Caco-2 (cell line): Measurements from ENCODE around the gene RSPH6A. TPM values are rescaled to one million over a fixed set of nuclear protein-coding genes. Genes with fewer than 3 reads are reported as not detected.

Source experiments
- BruUV-seq: library from RNA; stranded (reverse); fragments of 400-500 nt; replicated peaks from 2 replicates; lab custom pipeline; 2021; lab: Mats Ljungman, UMichigan
- CTCF ChIA-PET: fragments of 300-600 bp; sonication (Branson Sonifier 250); formaldehyde crosslinking; loops from one replicate; lab custom pipeline; 2022; ENCODE audit warnings: antibody characterized with exemption; lab: Charles Lee
- POLR2A ChIA-PET: fragments of 300-600 bp; sonication (Branson Sonifier 250); formaldehyde crosslinking; loops from one replicate; lab custom pipeline; 2022; ENCODE audit warnings: antibody characterized with exemption; lab: Charles Lee
- DNase-seq, 2 experiments: peaks; one replicate each; pipeline versions ENCODE4 v3.0.0 to v3.0.0-alpha.2; 2020 to 2022
- H3K27me3 ChIP-seq: replicated peaks from 2 replicates; pipeline ENCODE4 v1.6.0; 2011; ENCODE audit warnings: low read length; ENCODE audit not compliant: control insufficient read depth, insufficient read depth
- H3K36me3 ChIP-seq: 2 replicates; pipeline ENCODE4 v1.5.1; 2011; ENCODE audit warnings: low read length; ENCODE audit not compliant: control insufficient read depth, insufficient read depth
- H3K4me1 ChIP-seq: fragments of 250-450 bp; sonication (Bioruptor Pico); 2 replicates; pipeline ENCODE4 v1.5.1; 2020; ENCODE audit warnings: mild to moderate bottlenecking
- H3K4me3 ChIP-seq: 2 replicates; pipeline ENCODE4 v1.5.1; 2011; ENCODE audit warnings: low read depth, mild to moderate bottlenecking, control low read depth, low read length
- H3K9me3 ChIP-seq: fragments of 250-450 bp; sonication (Bioruptor Pico); 2 replicates; pipeline ENCODE4 v1.5.1; 2020; ENCODE audit warnings: mild to moderate bottlenecking, moderate library complexity
- H3K27ac Mint-ChIP-seq: one replicate; pipeline ENCODE4 v1.8.0; 2022; ENCODE audit warnings: mixed read lengths; ENCODE audit not compliant: unreplicated experiment
- H3K27me3 Mint-ChIP-seq: one replicate; pipeline ENCODE4 v1.8.0; 2022; ENCODE audit warnings: mixed read lengths; ENCODE audit not compliant: insufficient read depth, unreplicated experiment
- H3K36me3 Mint-ChIP-seq: one replicate; pipeline ENCODE4 v1.8.0; 2022; ENCODE audit warnings: mild to moderate bottlenecking, mixed read lengths; ENCODE audit not compliant: insufficient read depth, unreplicated experiment
- H3K4me1 Mint-ChIP-seq: one replicate; pipeline ENCODE4 v1.8.0; 2022; ENCODE audit warnings: low read depth, mixed read lengths; ENCODE audit not compliant: unreplicated experiment
- H3K4me3 Mint-ChIP-seq: one replicate; pipeline ENCODE4 v1.8.0; 2022; ENCODE audit warnings: mild to moderate bottlenecking, moderate library complexity, mixed read lengths; ENCODE audit not compliant: unreplicated experiment
- H3K9me3 Mint-ChIP-seq: one replicate; pipeline ENCODE4 v1.8.0; 2022; ENCODE audit warnings: mixed read lengths; ENCODE audit not compliant: unreplicated experiment
- CTCF ChIP-seq, 2 experiments: fragments of 200-600 bp in 1 of 2; IDR thresholded peaks; 1 replicate in 1 of 2; 2 replicates in 1 of 2; pipeline versions ENCODE4 v1.5.1 to v1.8.0; 2011 to 2022; ENCODE audit warnings: antibody characterized with exemption in 1 of 2, control low read depth in 1 of 2, inconsistent platforms in 1 of 2, low read depth in 1 of 2, low read length in 1 of 2, mild to moderate bottlenecking in 1 of 2, moderate library complexity in 1 of 2; ENCODE audit not compliant: insufficient read depth in 1 of 2, severe bottlenecking in 1 of 2, unreplicated experiment in 1 of 2
- intact Hi-C: fragments of 100-400 bp; cut with micrococcal nuclease; formaldehyde crosslinking; loops from one replicate; pipeline ENCODE4 v1.10.0; 2022; ENCODE audit not compliant: unreplicated experiment
- total RNA-seq: library from RNA; stranded (reverse); gene quantifications from 2 replicates; pipeline ENCODE4 v1.2.3, GENCODE V29; 2022

RSPH6A gene
- total RNA-seq, 1 experiment from 2014 or later: 0.23 TPM

DNA sequence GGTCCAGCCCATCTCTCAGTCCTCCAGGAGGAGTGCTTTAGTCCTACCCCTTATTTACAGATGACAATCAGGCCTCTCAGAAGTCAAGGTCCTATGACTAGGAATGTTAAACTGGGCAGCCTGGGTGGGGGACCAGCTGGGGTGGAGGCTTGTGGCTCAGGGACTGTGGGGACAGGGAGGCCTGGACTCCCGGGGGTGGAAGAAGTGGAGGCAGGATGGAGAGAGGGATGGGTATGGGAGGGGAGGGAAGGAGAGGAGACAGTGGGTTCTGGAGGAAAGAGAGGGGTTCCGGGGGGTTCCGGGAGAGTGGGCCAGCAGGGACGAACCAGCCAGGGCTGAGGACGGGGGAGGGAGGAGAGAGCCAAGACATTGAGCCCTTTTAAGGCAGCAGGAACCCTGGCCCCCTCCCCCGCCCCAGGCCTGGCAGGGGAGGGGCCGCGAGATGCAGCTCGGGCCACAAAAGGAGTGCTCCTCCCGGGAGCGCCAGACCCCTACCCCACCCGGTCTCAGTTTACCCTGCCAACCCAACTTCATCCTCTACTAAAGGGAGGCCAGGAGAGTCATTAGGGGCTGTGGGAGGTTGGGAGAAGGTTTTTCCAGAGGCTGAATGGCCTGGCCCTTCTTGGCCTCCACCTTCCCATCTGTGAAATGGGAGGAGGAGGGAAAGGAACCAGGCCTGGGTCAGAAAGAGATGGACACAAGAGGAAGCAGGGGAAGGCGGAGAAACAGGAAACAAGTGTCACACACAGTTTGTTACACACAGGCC is 34.5 kb downstream of the RSPH6A start:
- peaks cover 18% of the 10 kb centered on the region for H3K4me1 Mint-ChIP-seq
- CTCF ChIA-PET: interaction anchor here (1.9 to 2.7 kb wide), 2 partner anchors 11 to 18 kb away, joined by 10 to 82 read pairs; partner anchors contain the start of gene SIX5
- Histone ChIP-seq H3K4me1 (peaks cover 15% of the 10 kb centered on the region), H3K36me3 (no peaks in the 10 kb centered on the region), H3K27me3 (no peaks in the 10 kb centered on the region), H3K4me3 (no peak overlapping the region), H3K9me3 (no peaks in the 10 kb centered on the region)
- POLR2A ChIA-PET: interaction anchor here (0.6 kb wide), 2 partner anchors 11 to 95 kb away, joined by 4 to 6 read pairs; no protein-coding TSS in a partner anchor
- peak overlapping the region; percentile 9 for H3K27ac Mint-ChIP-seq
- no peaks in the 10 kb centered on the region for H3K9me3 Mint-ChIP-seq
- H3K27me3 Mint-ChIP-seq: no peaks in the 10 kb centered on the region
- DNase-seq: no peak
- intact Hi-C loops: no loop called here
- H3K4me3 Mint-ChIP-seq: no peak overlapping the region
- BruUV-seq: no TSS peak
- TF ChIP-seq CTCF (IDR thresholded peaks at IDR 0.05; ENCODE audit: insufficient read depth in 1 of 2, low read depth in 1 of 2, low read length in 1 of 2, severe bottlenecking in 1 of 2, unreplicated experiment in 1 of 2): no peak
- peaks cover 62% of the 10 kb centered on the region for H3K36me3 Mint-ChIP-seq

- Mint-ChIP-seq H3K27me3 (no peaks in the 10 kb centered on the region), H3K4me3 (peak overlapping the region; percentile 73), H3K4me1 (peaks cover 18% of the 10 kb centered on the region), H3K9me3 (no peaks in the 10 kb centered on the region), H3K36me3 (peaks cover 62% of the 10 kb centered on the region), H3K27ac (peak overlapping the region; percentile 9)
- H3K9me3 ChIP-seq: no peaks in the 10 kb centered on the region
- H3K27me3 ChIP-seq: no peaks in the 10 kb centered on the region
- TF ChIP-seq CTCF (IDR thresholded peaks at IDR 0.05; ENCODE audit: insufficient read depth in 1 of 2, low read depth in 1 of 2, low read length in 1 of 2, severe bottlenecking in 1 of 2, unreplicated experiment in 1 of 2): no peak
- H3K4me3 ChIP-seq: no peak overlapping the region
- no peak for DNase-seq
- intact Hi-C loops: no loop called here
- no TSS peak for BruUV-seq
- CTCF ChIA-PET: interaction anchor here (1.7 to 1.9 kb wide), 2 partner anchors 10 to 12 kb away, joined by 11 to 82 read pairs; partner anchors contain the start of genes DMWD and SIX5
- peaks cover 15% of the 10 kb centered on the region for H3K4me1 ChIP-seq
- POLR2A ChIA-PET: interaction anchor here (0.6 kb wide), 1 partner anchor 11 kb away, joined by 6 read pairs; no protein-coding TSS in a partner anchor
- no peaks in the 10 kb centered on the region for H3K36me3 ChIP-seq
Observed at GRCh38 chr19:45780146-45780447, 35.0 kb downstream of the RSPH6A start.

- POLR2A ChIA-PET: interaction anchor here (0.6 to 1.1 kb wide), 2 partner anchors 10 kb away, joined by 6 to 10 read pairs; partner anchors contain the start of gene SIX5
- no peaks in the 10 kb centered on the region for H3K9me3 ChIP-seq
- no peaks in the 10 kb centered on the region for H3K27me3 ChIP-seq
- H3K4me1 ChIP-seq: peaks cover 15% of the 10 kb centered on the region
- H3K4me3 ChIP-seq: peak overlapping the region; percentile 36
- Mint-ChIP-seq H3K27me3 (no peaks in the 10 kb centered on the region), H3K27ac (peak overlapping the region; percentile 9), H3K4me3 (peak overlapping the region; percentile 73), H3K36me3 (peaks cover 67% of the 10 kb centered on the region), H3K4me1 (peaks cover 18% of the 10 kb centered on the region), H3K9me3 (no peaks in the 10 kb centered on the region)
- intact Hi-C loops: loop anchor here (1.0 kb wide), 1 partner anchor 9 kb away; no protein-coding TSS in a partner anchor
- no TSS peak for BruUV-seq
- CTCF ChIA-PET: interaction anchor here (0.5 to 1.9 kb wide), 5 partner anchors 9 to 62 kb away, joined by 3 to 82 read pairs (median 4); partner anchors contain the start of genes DMWD and SIX5
- H3K36me3 ChIP-seq: no peaks in the 10 kb centered on the region
- peak; percentile 95 for DNase-seq
- TF ChIP-seq CTCF (IDR thresholded peaks at IDR 0.05; ENCODE audit: insufficient read depth in 1 of 2, low read depth in 1 of 2, low read length in 1 of 2, severe bottlenecking in 1 of 2, unreplicated experiment in 1 of 2): peak; percentile 85 to 86
Observed at GRCh38 chr19:45779231-45780145, 35.6 kb downstream of the RSPH6A start.
